Stimulated activated CD8-positive, alpha-beta memory T cell treated with anti-CD3 and anti-CD28 coated beads, Interleukin-12 subunit alpha, Interleukin-12 subunit beta, amount 100 ng/mL, for 24 hours (primary cell): ENCODE results near the gene LHFPL6.

Experiments
- DNase-seq: peaks from one replicate; pipeline ENCODE4 v3.0.0-alpha.2; 2020; ENCODE audit errors: extremely low read depth

Gene LHFPL6

DNA sequence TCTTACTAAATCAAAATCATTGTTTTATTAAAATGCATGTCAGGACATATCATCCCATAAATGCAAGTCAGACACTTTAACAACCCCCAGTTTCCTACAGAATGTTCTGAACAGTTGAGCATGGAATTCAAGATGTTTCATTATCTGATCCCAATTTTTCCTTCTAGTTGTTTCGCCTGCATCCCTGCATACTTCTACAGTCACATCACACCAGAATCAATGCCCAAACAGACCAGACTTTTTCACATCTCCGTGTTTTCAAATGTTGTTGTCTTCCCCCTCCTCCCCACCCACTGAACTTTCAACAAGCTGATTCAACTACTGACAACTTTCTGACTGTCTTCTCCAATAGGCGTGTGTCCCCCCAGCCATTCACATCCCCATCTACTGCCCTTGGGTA, 48.6 kb downstream of the LHFPL6 start:
- no peak for DNase-seq

DNA sequence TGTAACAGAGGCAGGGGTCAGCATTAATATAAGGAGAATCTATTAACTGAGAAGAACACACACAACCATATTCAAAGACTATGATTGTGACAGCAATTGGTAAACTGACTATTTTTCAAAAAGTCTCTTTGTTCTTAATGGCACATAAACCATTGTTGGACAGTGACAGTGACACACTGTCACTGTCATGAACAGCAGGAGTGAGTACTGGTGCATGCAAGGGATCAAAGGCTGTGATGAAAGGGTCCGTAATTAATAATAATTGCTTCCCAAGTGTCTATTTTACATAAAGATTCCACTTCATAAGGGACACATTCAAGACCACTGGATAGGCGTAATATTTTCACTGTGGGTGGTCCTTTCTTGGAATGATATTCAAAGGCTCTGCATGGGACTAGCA, 50.7 kb downstream of the LHFPL6 start:
- DNase-seq, result no peak

DNA sequence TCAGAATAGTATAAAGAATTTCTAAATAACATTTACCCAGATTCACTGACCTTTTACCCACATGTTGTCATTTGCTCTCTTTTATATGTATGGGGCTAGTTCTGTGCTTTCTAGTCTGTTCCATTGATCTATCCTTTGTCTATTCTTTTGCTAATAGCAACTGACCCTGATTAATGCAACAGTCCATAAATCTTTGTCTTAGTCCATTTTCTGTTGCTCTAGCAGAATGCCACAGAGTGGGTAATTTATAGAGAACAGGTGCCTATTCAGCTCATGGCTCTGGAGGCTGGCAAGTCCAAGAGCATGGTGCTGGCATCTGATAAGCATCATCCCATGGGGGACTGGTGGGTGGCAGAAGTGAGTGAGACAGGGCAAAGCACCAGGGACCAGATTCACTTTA, 52.1 kb downstream of the LHFPL6 start:
- no peak for DNase-seq

DNA sequence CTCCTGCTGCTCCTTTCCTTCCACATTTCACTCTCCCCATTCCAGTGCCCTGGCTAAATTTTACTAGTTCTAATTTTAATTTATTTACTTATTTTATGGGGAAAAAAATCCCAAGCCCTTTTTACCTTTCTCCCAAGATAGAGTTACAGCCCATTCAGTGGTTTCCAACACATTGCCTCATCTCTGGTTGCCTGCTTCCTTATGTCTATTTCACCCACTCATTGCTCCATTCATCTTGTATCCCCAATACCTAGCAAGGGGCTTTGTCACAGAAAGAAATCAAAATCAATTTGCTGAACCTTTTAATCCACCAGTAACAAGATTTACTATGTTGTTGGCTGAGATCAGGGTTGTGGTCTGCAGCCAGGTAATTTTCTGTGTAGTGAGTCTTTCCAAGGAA, 55.9 kb downstream of the LHFPL6 start:
- no peak for DNase-seq

DNA sequence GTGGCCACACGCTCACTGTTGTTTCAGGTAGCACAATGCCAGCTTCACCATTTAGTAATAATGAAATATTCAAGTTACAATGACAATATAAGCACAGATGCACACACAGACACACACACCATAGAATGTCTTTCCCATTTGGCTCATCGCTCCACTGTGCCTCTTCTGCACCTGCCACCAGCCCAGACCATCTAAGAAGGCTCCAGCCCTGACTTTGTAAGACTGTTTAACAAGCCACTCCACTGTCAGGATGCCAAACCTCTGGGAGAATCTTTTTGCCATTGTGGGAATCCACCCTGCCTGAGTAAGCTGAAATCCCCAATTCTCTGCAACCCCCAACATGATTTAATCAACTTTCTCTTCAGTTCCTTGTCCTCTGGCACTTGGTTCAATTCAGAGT, 60.6 kb downstream of the LHFPL6 start:
- DNase-seq, result no peak

DNA sequence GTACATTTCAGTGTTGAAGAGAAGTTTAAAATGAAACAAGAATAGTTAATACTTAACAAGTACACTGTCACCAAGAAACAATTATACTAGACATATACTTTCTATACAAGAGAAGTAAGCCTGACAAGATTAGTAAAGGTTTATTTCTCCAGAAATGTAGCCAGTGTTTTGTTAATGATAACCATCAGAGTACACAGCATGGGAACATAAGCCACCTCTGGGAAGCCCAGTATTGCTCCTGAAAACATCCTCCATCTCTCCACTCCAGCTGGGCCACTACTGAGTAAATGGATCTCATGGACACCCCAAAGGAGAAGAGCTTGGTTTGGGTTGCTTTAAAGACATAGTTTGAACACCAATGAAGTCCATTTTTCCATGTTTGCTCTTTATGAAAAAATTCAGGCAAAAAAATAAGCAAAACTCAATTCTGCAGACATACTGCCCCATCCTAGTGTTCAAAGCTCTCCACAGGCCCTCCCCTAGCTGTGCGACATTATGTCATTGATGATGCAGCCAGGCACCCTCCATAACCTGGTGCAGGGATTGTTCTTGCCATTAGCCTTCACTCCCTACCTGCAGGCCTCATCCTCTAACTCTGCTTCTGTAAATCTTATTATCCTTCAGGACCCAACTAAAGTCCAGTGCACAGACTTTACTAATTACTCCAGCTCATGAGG, 61.9 kb downstream of the LHFPL6 start:
- DNase-seq, result no peak

DNA sequence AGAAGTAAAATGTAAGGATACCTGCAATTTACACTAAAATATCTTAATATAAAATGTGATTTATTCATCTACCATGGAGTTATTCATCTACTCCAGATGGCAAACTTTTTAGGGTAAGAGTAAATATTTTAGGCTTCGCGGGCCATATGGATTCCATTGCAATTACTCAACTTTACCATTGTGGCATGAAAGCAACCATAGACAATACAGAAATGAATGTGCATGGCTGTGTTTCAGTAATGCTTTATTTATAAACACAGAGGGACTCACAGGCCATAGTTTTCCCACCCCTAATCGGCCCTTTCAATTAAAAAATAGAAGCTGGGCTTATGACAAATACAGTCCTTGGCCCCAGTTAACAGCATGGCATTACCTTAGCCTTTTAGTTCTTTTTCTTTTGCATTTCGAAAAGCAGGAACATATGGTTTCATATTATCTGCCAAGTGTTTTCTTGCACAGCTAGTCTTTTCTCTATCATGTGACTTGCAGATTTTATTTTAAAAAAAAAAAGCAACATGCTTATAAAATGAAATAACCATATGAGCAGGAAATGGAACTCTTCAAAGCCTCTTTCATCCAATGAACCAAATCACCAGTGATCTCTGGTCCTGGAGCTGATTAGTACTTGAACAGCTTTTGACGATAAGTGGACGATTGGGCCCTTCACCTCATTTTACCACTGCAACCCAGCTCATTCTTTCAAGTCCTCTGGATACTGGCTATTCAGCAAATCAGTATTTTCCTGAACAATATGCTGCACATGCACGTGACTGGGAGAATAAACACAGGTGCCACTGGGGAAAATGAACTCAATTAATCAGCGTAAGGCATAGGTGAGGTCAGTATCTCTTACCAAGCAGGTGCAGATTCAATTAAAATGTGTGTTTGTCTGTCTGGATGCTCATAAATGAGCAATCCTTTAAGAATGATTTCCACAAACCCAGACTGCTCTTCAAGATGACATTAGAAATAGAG, 63.9 kb downstream of the LHFPL6 start:
- no peak for DNase-seq

DNA sequence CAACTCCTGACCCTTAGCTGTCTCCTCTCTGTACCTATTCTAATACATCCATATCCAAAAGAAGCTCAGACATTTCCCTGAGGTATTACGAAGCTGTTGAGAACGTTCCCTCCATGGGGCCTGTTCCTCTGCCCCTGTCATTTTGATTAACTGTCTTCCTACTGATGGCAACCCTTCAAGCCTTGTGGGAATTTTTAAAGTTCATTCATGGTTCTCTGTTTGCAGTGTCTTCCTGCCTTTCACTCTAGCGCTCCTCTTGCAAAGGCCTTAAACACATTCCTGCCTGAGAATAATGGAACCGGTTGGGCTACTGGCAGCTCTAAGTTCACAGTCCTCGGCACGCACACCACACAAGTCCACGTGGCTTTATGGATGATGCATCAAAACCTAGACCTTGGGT, 66.1 kb downstream of the LHFPL6 start:
- no peak for DNase-seq

DNA sequence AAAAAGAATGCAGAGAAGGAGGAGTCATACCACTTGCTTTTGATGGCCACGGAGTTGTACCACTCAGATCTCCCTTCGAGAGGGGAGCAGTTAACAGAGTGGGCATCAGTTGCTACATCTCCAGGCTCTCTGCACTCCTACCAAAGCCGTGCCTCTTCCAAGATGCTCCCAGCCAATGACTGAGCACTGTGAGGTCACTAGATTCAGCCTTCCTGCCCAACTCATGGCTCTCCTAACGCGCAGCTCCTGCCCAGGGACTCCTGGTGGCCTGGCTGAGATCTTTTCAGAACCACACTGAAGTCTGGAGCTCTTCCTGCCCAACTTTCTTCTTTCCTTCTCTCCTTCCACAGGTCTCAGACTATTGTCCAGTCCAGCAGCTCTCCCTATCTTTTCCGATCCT, 66.7 kb downstream of the LHFPL6 start:
- DNase-seq, result no peak

DNA sequence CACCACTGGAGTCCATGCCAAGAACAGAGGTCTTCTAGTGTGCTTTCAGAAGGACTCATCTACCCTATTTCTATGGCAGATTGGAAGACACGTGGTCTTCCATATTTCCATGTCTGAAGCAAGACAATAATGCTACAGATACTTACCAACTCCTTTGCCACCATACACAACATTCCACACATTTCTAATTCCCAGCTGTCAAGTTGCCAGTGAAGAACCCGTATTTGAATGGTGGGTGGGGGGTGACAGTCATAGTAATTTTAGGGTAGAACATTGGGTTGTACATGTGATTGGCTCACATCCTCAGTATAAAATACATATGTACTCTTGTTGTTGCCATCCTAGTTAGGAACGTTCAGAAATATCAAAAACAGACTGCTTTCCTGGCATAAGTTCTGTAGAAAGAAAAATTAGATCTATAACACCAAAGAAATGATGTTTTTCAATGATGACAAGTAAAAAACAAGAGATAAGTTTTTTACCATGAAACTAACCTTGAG, 69.3 kb downstream of the LHFPL6 start:
- no peak for DNase-seq

DNA sequence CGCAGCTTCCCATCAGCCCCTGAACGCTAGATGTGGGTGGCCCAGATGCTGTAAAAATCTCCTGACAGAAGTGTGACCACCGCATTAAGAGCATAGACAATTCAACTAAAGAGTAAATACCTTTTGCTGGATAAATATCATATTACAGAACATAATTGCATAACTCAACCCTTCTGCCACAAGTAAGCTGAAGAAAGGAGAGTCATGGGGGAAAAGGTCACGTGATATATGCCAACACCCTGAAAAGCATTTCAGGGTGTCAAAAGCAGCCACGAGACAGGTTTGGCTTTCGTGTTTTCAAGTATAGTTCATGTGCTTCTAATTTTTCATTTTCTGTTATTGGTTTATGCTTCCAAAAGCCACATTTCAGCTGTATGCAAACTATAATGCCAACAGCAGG, 71.3 kb downstream of the LHFPL6 start:
- DNase-seq, result no peak

DNA sequence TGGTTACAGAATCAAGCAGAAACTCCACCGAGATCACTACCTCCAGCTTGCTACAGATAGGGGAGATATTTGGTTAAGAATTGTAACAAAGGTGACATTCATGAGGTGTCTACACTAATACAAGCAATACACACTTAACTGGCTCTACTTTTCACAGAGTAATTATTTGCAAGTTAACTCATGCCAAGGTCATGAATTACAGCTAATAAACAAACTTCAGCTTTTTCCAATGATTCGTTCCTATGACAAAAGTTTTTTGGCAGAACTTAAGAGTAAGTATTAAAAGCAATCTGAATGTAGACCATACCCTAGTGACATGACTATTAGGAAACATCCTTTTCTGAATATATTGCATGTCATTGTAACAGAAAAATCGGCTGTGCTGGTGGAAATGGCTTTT, 72.1 kb downstream of the LHFPL6 start:
- DNase-seq, result no peak

DNA sequence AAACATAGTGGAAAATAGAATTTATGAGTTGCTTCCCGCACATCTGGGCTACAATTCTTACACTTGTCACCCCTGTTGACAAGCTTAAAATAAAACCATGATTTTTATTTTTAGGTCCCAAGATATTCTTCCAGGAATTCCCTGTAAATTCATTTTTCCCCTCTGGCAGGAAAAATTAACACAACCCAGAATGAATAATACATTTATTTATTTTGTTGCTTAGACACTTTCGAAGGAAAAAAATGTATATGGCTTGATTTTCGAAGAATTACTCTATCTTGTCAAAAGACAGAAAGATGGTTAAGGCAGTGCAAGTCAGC, 74.4 kb downstream of the LHFPL6 start:
- DNase-seq, result no peak

DNA sequence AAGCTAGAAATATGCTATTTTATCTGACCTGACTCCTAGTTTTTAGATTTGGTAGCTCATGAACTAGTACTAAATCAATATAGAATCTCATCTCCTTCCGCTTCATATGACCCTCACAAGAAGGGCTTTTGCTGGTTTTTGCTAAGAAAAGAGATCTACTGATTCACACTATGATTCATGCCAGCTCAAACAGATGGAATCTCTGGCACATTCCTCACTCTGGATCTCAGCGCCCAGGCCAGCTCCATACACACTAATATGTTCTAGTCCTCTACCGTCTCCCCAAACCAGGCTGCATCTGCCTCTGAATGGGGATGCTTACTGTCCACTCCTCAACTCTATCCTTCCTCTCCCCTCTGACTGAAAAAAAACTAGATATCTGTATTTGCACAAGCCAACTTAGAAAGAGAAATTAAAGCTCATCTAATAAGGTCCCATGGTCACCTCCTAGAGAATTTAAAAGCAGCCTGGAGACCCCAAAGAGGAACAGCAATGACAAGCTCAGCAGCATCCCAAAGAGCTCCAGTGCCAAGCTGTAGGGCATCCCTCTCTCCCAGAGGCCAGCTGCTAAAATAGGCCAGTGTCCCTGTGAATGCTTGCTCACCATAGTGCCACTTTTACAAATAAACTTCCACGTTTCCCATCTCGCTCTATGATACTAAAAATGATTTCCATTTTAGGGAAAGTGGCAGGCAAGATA, 74.9 kb downstream of the LHFPL6 start:
- no peak for DNase-seq

DNA sequence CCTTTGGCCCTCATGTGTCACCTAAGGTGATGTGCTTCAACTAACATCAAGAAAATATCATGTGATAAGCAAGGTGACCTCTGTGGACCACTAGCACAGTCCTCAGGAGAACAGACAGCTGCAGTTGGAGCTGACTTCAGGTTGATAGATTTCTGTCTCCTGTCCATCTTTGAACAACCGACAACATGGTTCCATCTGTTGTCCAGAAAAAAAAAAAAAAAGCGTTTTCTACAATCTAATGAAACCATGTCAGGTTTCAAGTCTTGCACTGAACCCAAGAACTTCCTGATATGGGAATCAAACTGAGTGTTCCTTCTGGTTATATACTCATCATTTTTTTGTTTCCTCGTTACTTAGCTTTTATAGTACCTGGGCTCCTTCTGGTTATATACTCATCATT, 75.7 kb downstream of the LHFPL6 start:
- DNase-seq, result no peak

DNA sequence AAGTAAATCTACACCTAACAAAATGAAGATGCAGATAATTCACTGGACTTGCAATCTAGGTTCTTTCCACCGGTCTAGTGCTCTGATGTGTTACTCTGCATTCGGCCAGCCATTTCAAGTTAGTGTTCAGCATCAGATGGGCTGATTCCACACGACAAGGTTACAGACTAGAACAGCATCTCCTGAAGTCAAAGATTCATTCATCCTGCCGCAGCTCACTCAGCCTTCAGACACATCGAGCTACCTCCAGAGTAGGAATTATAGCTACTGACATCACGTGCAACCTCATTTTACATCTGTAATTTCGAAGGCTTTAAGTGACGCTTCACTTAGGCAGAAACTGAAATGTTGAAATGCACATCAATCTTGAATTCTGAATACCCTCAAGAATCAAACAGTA, 76.5 kb downstream of the LHFPL6 start:
- no peak for DNase-seq

DNA sequence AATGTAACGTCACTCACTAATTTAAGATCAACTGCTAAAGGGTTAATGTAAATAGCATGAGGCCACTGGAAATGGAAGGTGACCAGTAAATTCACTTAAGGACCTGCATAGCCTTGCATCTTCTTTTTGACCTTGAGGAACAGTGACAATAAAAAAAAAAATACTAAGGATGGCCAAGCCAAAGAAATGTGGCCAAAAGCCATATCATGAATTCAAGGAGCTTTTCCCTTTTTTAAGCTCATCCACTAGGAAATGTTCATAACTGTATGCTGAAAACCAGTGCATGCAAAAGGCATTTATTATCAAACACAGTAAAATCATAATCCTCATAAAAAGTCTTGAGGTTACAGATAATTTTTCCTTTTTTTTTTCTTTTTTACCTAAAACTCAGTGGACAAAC, 77.5 kb downstream of the LHFPL6 start:
- DNase-seq, result no peak

DNA sequence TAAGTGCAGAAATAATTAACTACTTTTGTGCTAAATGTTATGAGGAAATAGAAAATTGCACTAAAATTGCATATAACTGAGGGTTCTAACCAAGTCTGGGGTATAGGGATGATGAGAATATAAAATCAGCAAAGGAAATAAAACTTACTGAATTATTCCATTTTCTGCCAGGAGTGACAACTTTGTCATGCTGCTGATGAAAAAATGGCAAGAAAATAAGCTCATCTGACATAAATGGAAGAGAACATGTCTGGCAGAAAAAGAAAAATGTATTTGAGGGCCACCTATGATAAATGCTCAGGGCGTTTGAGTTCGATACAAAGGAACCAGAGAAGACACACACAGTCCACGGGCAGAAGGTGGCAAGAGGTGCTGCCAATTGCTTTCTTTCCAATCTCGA, 78.2 kb downstream of the LHFPL6 start:
- DNase-seq, result no peak

DNA sequence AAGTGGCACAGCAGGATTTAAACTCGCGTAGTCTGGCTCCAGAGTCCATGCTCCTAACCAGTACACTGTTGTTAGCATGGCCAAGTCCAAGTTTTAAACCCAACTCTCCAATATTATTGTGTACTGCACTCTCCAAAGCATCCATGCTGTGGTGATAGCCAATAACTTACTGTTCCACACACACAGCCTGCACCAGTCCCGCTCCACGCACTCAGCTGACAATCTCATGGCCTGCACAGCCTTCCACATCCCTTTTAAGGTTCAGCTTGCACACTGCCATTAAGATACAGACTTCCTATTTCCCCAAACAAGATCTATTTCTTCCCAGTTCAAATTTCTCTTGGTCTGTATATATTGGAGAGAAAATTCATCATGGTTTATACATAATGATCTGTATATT, 80.7 kb downstream of the LHFPL6 start:
- DNase-seq, result no peak

DNA sequence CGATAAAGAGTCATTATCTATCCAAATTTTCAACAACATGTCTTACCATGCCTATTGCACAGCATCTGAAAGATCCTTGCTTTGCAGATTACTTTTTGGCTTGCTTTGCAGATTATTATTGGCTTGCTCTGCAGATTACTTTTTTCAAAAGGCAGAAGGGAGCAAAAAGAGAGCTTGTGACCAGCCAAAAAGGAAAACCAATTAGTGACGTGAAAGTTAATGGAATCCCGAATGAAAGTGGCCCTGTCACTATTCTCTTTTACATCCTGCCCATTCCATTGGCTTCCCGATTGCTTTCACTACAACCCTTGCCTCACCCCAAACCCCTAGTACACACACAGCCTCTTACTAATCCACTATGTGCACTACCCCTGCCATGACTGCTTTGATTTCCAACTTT, 81.3 kb downstream of the LHFPL6 start:
- DNase-seq, result no peak

DNA sequence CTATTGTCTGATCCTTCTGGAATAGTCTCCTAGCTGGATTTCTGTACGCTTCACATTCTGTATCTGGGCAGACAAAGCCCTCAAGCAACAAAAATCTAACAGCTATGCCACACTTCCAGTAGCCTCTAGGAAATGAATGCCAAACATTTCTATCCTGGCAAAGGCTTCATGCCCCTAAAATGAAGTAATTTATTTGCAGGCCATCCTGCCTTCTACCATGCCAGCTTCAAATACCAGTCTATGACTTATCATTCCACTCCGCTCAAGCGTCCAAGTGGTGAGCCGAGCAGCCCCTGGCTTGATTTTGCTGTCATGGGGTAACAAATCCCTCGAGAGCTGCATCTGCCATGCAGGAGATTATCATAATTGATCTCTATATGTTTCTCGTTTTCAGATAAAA, 86.9 kb downstream of the LHFPL6 start:
- no peak for DNase-seq

DNA sequence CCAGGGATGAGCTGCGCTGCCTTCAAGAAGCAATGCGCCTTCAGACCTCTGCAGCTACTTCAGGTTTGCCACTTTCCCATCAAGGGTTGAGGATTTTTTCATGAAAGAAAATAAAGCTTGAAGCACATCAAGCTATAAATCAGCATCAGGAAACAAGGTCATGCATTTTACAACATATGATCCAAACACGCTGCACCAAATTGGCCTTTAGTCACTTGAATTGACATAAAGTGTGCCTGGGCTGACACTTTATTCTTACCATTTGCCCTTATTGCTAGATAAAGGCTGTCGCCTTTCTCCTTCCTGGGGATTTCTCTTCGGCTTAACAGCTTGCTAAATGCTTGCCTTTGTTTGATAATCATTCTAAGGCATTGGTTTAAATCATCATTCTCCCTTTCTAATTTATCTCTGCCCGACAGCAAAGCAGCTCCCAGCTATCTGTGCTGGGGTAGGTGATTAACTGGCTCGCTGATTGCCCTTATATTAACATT, 87.7 kb downstream of the LHFPL6 start:
- no peak for DNase-seq

DNA sequence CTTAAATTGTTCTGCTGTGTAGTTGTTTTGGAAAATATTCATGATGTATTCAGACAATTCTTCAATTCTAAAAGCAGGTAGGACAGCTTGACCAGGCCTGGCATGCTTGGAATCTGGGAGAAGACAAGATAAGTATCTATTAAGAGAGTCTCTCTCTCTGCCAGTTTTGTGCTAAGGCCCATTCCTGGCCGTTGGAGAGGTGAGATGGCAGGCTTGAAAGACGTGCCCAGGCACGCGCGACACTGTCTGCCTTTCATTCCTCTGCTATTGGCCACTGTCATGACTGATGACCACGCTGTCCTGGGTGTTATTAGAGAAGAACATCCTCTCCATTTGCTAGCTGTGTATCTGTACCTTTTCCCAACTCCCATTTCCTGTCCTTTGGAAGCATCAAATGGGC, 90.3 kb downstream of the LHFPL6 start:
- no peak for DNase-seq
